AG04449 (cell line): ENCODE measurements around the gene SLC7A6.

Experiments
- CTCF ChIA-PET: fragments of 350-600 bp; formaldehyde crosslinking; extraction: SDS; loops from one replicate; lab custom pipeline; 2021; ENCODE audit warnings: antibody characterized with exemption; lab: Yijun Ruan, JAX
- POLR2A ChIA-PET: fragments of 400-600, 350-600 bp; formaldehyde crosslinking; extraction: SDS; loops from one replicate; lab custom pipeline; 2020; ENCODE audit warnings: antibody characterized with exemption, inconsistent platforms; lab: Yijun Ruan, JAX
- DNase-seq: peaks from one replicate; pipeline ENCODE4 v3.0.0-alpha.2; 2010; ENCODE audit warnings: low read depth, low spot score
- H3K4me3 ChIP-seq: 2 replicates; pipeline ENCODE4 v1.5.1; 2011; ENCODE audit warnings: low read depth, mild to moderate bottlenecking, control low read depth, low read length
- CTCF ChIP-seq: IDR thresholded peaks from one replicate; pipeline ENCODE4 v1.5.1; 2011; ENCODE audit warnings: mild to moderate bottlenecking, moderate library complexity, low read length, control low read depth, inconsistent platforms; ENCODE audit not compliant: insufficient read depth; ENCODE audit errors: missing control alignments

SLC7A6 gene

GRCh38 chr16:68276223-68276622, 11.9 kb downstream of the SLC7A6 start:
- no peak for TF ChIP-seq CTCF
- POLR2A ChIA-PET = no interaction called here
- CTCF ChIA-PET = interaction anchor here (0.7 to 14.7 kb wide), 4 partner anchors 12 to 52 kb away, joined by 3 to 126 read pairs (median 3); partner anchors contain the start of gene SLC7A6
- no peak overlapping the region for H3K4me3 ChIP-seq
- no peak for DNase-seq

- H3K4me3 ChIP-seq = no peak overlapping the region
- ChIA-PET CTCF (interaction anchor here (1.2 to 14.7 kb wide), 3 partner anchors 18 to 49 kb away, joined by 4 to 126 read pairs (median 5); partner anchors contain the start of gene SLC7A6), POLR2A (interaction anchor here (0.6 to 1.2 kb wide), 2 partner anchors 12 to 16 kb away, joined by 3 to 5 read pairs; partner anchors contain the start of gene SLC7A6)
- DNase-seq = no peak
- TF ChIP-seq CTCF = no peak
Observed at GRCh38 chr16:68279726-68280558, 15.6 kb downstream of the SLC7A6 start.

- TF ChIP-seq CTCF = no peak
- ChIA-PET POLR2A (no interaction called here), CTCF (interaction anchor here (14.7 kb wide), 1 partner anchor 19 kb away, joined by 126 read pairs; the partner anchor contains the start of gene SLC7A6)
- DNase-seq = no peak
- no peak overlapping the region for H3K4me3 ChIP-seq
Observed at GRCh38 chr16:68281368-68282063, 17.2 kb downstream of the SLC7A6 start.

GRCh38 chr16:68282064-68282452, 17.7 kb downstream of the SLC7A6 start:
- no peak for DNase-seq
- no peak overlapping the region for H3K4me3 ChIP-seq
- ChIA-PET CTCF (interaction anchor here (14.7 kb wide), 1 partner anchor 20 kb away, joined by 126 read pairs; the partner anchor contains the start of gene SLC7A6), POLR2A (interaction anchor here (0.6 kb wide), 1 partner anchor 9 kb away, joined by 3 read pairs; no protein-coding TSS in a partner anchor)
- no peak for TF ChIP-seq CTCF

- POLR2A ChIA-PET = interaction anchor here (0.6 kb wide), 1 partner anchor 17 kb away, joined by 4 read pairs; no protein-coding TSS in a partner anchor
- no peak overlapping the region for H3K4me3 ChIP-seq
- CTCF ChIA-PET = interaction anchor here (0.7 to 3.7 kb wide), 6 partner anchors 11 to 245 kb away, joined by 3 to 17 read pairs (median 8); partner anchors contain the start of gene SLC7A6
- no peak for DNase-seq
- no peak for TF ChIP-seq CTCF
Observed at GRCh38 chr16:68283346-68283745, 19.0 kb downstream of the SLC7A6 start.
